Measurements from ENCODE around the gene PDE6D.
A peak's percentile ranks its signal among the peaks of the same experiment; 100 is the strongest.

Gene PDE6D

GRCh38 chr2:231769170-231770136 is 11.6 kb downstream of the PDE6D start:
- no peak overlapping the region for H3K4me3 ChIP-seq (ENCODE audit: low read depth, low read length)
- TF ChIP-seq CTCF (IDR thresholded peaks at IDR 0.05; ENCODE audit: insufficient read depth, low read depth, low read length, missing control alignments): no peak
- DNase-seq (ENCODE audit: low read depth): peak; percentile 33

GRCh38 chr2:231765496-231765929 is 15.6 kb downstream of the PDE6D start:
- DNase-seq (ENCODE audit: low read depth): peak; percentile 61
- no peak for TF ChIP-seq CTCF (IDR thresholded peaks at IDR 0.05; ENCODE audit: insufficient read depth, low read depth, low read length, missing control alignments)
- H3K4me3 ChIP-seq (ENCODE audit: low read depth, low read length): no peak overlapping the region

GRCh38 chr2:231764760-231765159 is 16.3 kb downstream of the PDE6D start:
- no peak for DNase-seq (ENCODE audit: low read depth)
- no peak for TF ChIP-seq CTCF (IDR thresholded peaks at IDR 0.05; ENCODE audit: insufficient read depth, low read depth, low read length, missing control alignments)
- H3K4me3 ChIP-seq (ENCODE audit: low read depth, low read length): no peak overlapping the region

- no peak overlapping the region for H3K4me3 ChIP-seq (ENCODE audit: low read depth, low read length)
- no peak for DNase-seq (ENCODE audit: low read depth)
- no peak for TF ChIP-seq CTCF (IDR thresholded peaks at IDR 0.05; ENCODE audit: insufficient read depth, low read depth, low read length, missing control alignments)
Observed at GRCh38 chr2:231764124-231764523, 17.0 kb downstream of the PDE6D start.

- no peak for TF ChIP-seq CTCF (IDR thresholded peaks at IDR 0.05; ENCODE audit: insufficient read depth, low read depth, low read length, missing control alignments)
- H3K4me3 ChIP-seq (ENCODE audit: low read depth, low read length): no peak overlapping the region
- DNase-seq (ENCODE audit: low read depth): no peak
Observed at GRCh38 chr2:231761735-231762134, 19.3 kb downstream of the PDE6D start.

- TF ChIP-seq CTCF (IDR thresholded peaks at IDR 0.05; ENCODE audit: insufficient read depth, low read depth, low read length, missing control alignments): no peak
- no peak overlapping the region for H3K4me3 ChIP-seq (ENCODE audit: low read depth, low read length)
- no peak for DNase-seq (ENCODE audit: low read depth)
Observed at GRCh38 chr2:231752061-231752460, 29.0 kb downstream of the PDE6D start.

All from GM12865 (cell line).